GM19463 (cell line): ENCODE measurements around the gene DIRAS3.
"Not testable (repeated sequence)": the region's sequence is repeated elsewhere in the genome, so short reads cannot be mapped to it uniquely, and the experiment has no call there.

Source experiments
- ATAC-seq: cut with Tn5 transposase; IDR thresholded peaks from one replicate; pipeline ENCODE4 v1.9.1; 2021; ENCODE audit warnings: mild to moderate bottlenecking, moderate library complexity; ENCODE audit not compliant: unreplicated experiment

DIRAS3 gene

DNA sequence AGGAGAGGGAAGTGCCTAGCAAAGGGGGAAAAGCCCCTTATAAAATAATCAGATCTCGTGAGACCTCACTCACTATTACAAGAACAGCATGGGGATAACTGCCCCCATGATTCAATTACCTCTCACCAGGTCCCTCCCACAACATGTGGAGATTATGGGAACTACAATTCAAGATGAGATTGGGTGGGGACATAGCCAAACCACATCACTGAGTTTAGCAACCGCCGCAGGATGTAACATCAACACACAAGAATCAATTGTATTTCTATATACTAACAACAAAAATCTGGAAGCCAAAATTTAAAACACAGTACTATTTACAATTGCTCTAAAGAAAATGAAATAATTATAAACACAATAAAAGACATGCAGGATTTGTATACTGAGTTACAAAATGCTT, 21.9 kb downstream of the DIRAS3 start:
- ATAC-seq: no peak

DNA sequence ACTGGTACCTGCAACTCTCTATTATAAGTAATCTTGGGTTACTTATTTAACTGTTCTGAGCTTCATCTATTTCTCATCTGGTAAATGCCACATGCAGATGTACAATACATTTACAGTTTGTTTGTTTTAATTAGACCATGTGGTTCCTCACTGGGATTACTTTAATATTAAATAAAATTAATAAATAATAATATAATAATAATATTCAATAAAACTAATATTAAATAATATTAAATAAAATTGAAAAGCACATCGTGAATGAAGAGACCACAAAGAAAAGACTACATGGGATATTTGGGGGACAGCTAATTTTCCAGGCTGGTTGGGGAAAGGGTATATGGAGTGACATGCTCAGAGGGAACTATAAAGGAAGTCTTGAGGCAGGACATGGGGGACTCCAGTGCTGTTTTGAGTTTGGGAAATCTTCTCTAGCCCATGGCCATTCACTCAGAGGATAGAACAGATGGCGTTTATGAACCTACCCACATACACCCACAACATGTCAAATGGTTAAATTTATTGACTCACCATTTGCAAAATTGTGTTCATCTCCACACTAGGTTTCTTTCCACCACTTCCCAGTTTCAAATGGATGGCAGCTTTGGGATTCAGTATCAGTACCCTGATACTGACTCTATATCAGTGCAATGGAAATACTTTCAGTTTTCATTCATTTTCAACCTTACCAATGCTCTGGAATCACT, 25.6 kb downstream of the DIRAS3 start:
- ATAC-seq: no peak

DNA sequence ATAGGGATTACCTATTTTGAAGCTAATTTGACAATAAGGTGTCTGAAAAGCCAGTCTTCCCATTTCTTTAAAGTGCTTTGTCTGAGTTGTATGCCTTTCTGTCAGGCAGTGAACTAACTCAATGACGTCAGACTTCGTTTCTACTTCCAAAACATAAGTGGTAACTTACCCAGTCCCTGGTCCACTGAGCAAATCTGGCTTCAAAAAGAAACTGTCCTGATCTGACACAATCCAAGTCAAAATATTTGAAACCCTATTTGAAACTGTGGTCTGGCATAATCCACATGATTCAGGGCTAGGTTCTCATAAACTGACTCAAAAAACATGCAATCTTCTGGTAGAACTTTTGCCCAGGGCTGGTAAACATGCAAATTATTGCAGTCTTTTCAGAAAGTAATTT, 34.0 kb downstream of the DIRAS3 start:
- ATAC-seq: no peak

DNA sequence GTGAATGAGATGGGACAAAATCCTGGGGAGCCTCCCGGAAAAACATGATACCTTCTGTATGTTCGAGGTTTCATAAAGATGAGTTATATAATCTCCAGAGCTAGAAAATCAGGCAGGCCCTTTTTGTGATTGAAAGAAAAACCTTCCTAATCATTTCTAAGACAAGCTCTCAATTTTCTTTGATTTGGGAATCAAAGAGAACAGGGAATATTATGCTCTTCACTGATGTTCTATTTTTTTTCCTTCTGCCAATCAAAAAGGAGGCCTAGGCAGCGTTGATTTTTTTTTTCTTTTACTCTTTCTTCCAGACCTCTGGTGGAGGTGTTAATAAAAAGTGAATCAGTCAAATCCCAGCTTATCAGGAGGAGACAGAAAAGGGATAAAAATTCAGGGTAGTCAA, 34.5 kb downstream of the DIRAS3 start:
- no peak for ATAC-seq

DNA sequence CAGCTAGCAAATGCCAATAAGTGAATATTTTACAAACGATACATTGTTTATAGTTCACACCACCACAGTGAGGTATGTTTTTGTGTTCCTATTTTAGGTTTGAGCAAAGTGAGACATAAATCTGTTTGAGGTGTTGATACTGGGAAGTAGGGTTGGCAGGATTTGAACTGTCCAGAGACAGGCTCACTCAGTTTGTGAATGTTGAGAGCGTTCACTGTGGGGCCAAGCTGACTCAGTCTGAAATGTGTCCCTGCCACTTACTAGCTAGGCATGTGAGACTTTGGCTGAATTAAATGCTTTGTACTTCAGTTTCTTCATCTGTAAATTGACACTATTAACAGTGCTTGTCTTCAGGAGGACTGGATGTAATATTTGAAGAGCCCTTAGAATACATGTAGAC, 35.1 kb downstream of the DIRAS3 start:
- no peak for ATAC-seq

DNA sequence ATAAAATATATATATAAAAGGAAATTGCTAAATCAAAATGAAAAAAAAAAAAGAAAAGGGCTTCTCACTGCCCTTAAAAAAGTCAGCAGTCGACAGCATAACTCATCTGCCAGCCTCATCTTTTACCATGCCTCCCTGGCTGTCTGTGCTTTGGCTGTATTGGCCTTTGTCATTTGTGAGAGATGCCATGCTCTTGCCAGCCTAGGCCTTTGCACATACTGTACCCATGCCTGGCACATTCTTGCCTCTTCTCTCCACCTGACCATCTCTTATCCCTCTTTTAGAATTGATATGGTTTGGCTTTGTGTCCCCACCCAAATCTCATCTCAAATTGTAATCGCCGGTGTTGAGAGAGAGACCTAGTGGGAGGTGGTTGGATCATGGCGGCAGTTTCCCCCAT, 37.1 kb downstream of the DIRAS3 start:
- no peak for ATAC-seq

DNA sequence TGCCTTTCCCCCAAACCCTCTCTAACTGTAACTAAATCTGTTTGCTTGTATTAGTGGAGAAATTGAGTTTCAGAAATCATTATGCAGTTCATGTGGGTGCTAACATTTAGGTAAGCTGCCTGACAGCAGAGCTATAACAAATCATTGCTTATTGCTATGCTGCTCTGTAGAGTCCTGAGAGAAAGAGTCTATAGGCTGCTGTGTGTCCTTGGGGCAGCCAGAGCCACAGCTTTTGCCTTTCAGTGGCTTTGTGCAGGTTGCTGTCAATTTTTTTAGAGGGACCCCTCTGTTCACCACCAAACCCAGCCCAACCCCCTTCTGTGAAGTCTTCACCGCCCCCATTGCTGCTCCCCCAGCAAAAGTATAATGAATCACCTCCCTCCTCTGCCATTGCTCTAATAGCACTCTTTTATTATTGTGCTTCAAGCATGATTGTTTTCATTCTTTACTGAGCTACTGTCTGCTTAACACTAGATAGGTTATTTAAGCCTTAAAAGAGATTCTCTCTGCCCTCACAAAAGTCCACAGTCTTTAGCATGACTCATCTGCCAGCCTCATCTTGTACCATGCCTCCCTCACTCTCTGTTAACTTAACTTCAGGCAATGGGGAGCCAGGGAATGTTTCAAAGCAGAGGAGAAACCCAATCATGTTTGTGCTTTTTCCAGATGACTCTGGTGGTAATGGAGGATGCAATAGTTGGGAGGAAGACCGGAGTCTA, 38.6 kb downstream of the DIRAS3 start:
- ATAC-seq: no peak

DNA sequence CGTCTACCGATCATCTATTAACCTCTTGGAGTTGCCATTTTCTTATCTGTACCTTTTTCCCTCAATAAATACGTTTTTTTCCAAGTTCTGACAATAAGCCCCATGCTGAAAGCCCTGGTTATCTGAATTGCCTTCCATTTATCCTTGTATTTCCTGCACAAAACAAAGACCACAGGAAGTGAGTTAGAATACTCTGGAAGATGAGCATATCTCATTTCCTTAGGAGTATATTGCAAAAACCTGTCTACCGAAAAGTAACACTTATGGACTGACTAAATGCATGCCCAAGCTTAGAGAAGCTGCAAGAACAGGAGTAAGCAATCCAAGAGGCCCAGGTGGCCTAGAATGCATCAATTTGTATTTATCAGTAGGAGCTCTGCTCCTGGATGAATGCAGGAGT, 39.9 kb downstream of the DIRAS3 start:
- no peak for ATAC-seq

DNA sequence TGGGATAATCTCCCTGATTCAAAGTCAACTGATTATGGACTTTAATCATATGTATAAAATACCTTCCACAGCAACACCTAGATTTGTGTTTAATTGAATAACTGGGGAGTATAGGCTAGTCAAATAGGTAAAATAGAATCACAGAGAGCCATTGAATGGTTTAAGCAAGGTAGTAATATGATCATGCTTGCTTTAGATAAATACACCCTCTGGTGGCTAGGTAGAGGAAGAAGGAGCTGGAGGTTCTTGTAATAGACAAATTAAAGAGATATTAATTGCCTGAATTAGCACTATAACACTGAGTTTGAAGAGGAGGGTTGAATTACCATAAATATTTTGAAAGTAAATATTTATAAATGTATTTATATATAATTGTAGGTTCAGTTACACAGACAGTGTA, 40.3 kb downstream of the DIRAS3 start:
- no peak for ATAC-seq

DNA sequence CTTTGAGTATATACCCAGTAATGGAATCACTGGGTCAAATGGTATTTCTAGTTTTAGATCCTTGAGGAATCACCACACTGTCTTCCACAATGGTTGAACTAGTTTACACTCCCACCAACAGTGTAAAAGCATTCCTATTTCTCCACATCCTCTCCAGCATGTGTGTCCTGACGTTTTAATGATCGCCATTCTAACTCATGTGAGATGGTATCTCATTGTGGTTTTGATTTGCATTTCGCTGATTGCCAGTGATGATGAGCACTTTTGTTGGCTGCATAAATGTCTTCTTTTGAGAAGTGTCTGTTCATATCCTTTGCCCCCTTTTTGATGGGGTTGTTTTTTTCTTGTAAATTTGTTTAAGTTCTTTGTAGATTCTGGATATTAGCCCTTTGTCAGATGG, 46.8 kb downstream of the DIRAS3 start:
- not testable (repeated sequence) for ATAC-seq

DNA sequence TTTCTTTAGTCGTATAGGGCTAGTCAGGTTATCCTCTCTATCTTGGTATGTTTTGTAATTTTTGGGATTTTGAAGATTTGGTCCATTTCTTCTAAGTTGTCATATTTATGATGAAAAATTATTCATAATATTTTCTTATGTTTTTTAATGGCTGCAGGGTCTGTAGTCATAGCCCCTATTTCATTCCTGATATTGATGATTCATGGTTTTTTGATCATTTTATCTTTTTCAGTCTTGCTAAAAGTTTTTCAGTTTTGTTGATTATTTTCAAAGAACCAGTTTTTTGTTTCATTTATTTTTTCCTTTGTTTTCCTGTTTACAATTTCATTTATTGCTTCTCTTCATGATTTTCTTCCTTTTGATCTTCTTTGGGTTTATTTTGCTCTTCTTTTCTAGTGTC, 50.2 kb downstream of the DIRAS3 start:
- ATAC-seq: no peak

DNA sequence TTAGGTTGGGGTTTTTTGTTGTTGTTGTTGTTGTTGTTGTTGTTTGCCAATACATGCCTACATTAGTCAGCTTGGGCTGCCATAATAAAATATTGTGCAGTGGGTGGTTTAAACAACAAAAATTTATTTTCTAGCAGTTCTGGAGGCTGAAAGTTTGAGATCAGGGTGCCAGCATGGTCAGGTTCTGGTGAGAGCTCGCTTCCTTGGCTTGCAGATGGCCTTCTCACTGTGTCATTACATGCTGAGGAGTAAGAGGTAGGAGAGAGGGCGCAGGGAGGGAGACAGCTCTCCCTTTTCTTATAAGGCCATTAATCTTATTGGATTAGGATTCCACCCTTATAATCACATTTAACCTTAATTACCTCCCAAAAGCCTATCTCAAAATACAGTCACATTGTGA, 52.7 kb downstream of the DIRAS3 start:
- no peak for ATAC-seq
